Esophagus muscularis mucosa (tissue), 4 donors: Measurements from ENCODE around the gene AKAP17A.

Source experiments
- EP300 ChIP-seq: sonication (generic); formaldehyde crosslinking; IDR thresholded peaks from one replicate; pipeline ENCODE4 v1.6.1; 2017; ENCODE audit warnings: antibody characterized with exemption
- POLR2A ChIP-seq: fragments of 450-650 bp; IDR thresholded peaks from one replicate; pipeline ENCODE4 v1.6.1; 2017; ENCODE audit warnings: antibody characterized with exemption, moderate library complexity, mild to moderate bottlenecking, low read depth
- POLR2AphosphoS5 ChIP-seq, 2 donors: sonication (generic); formaldehyde crosslinking; IDR thresholded peaks; one replicate each; pipeline ENCODE4 v1.6.1; 2017; ENCODE audit warnings: antibody characterized with exemption in 2 of 2
- TF ChIP-seq, protein P1 (sequence below), 3 experiments: fragments of 200-600 bp in 2 of 3; fragments of 450-650 bp in 1 of 3; sonication (generic) in 2 of 3; IDR thresholded peaks; one replicate each; pipeline ENCODE4 v1.5.1; 2017 to 2019; ENCODE audit warnings: antibody characterized with exemption in 3 of 3, mild to moderate bottlenecking in 2 of 3, moderate library complexity in 1 of 3

DNA sequence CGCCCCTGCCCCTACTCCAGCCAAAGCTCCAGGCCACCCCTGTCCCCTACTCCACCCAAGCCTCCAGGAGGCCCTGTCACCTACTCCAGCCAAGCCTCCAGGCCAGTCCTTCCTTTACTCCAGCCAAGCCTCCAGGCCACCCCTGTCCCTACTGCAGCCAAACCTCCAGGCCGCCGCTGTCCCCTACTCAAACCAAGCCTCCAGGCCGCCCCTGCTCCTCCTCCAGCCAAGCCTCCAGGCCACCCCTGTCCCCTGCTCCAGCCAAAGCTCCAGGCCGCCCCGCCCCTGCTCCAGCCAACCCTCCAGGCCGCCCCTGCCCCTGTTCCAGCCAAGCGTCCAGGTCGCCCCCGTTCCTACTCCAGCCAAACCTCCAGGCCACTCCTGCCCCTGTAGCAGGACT is 18.4 kb downstream of the AKAP17A start:
- no peak for TF ChIP-seq POLR2A
- TF ChIP-seq, protein P1, sequence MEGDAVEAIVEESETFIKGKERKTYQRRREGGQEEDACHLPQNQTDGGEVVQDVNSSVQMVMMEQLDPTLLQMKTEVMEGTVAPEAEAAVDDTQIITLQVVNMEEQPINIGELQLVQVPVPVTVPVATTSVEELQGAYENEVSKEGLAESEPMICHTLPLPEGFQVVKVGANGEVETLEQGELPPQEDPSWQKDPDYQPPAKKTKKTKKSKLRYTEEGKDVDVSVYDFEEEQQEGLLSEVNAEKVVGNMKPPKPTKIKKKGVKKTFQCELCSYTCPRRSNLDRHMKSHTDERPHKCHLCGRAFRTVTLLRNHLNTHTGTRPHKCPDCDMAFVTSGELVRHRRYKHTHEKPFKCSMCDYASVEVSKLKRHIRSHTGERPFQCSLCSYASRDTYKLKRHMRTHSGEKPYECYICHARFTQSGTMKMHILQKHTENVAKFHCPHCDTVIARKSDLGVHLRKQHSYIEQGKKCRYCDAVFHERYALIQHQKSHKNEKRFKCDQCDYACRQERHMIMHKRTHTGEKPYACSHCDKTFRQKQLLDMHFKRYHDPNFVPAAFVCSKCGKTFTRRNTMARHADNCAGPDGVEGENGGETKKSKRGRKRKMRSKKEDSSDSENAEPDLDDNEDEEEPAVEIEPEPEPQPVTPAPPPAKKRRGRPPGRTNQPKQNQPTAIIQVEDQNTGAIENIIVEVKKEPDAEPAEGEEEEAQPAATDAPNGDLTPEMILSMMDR (IDR thresholded peaks at IDR 0.05), result no peak
- TF ChIP-seq POLR2AphosphoS5 (IDR thresholded peaks at IDR 0.05), result no peak
- no peak for TF ChIP-seq EP300
